ENCODE data around the gene C16orf46.

The C16orf46 gene

DNA sequence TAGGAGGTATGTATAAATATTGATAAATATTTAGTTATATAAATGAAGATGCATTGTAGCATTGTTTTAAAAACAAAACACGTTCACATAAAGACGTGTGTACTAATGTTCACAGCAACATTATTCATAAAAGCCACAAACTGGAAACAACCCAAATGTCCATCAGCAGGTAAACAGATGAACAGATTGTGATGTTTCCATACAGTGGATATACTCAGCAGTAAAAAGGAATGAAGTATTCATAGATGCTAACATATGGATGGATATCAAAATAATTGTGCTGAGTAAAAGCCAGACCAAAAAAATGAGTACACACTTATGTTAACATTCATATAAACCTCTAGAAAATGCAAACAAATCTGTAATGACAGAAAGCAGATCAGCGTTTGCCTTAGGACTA, 64.1 kb downstream of the C16orf46 start:
- no peak for DNase-seq

Measured in stimulated activated naive CD4-positive, alpha-beta T cell (primary cell).